ENCODE results near the gene PAQR8. TPM values are rescaled to one million over a fixed set of nuclear protein-coding genes. Genes with fewer than 3 reads are reported as not detected.

The PAQR8 gene
- total RNA-seq, 1 donor from 2014 or later, result 9.5 TPM

- Mint-ChIP-seq H3K36me3 (no peaks in the 10 kb centered on the region), H3K27ac (no peak overlapping the region), H3K4me1 (peaks cover 65% of the 10 kb centered on the region), H3K4me3 (no peak overlapping the region), H3K9me3 (no peaks in the 10 kb centered on the region), H3K27me3 (ENCODE audit: low read depth) (no peaks in the 10 kb centered on the region)
- TF ChIP-seq, protein P1, sequence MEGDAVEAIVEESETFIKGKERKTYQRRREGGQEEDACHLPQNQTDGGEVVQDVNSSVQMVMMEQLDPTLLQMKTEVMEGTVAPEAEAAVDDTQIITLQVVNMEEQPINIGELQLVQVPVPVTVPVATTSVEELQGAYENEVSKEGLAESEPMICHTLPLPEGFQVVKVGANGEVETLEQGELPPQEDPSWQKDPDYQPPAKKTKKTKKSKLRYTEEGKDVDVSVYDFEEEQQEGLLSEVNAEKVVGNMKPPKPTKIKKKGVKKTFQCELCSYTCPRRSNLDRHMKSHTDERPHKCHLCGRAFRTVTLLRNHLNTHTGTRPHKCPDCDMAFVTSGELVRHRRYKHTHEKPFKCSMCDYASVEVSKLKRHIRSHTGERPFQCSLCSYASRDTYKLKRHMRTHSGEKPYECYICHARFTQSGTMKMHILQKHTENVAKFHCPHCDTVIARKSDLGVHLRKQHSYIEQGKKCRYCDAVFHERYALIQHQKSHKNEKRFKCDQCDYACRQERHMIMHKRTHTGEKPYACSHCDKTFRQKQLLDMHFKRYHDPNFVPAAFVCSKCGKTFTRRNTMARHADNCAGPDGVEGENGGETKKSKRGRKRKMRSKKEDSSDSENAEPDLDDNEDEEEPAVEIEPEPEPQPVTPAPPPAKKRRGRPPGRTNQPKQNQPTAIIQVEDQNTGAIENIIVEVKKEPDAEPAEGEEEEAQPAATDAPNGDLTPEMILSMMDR (IDR thresholded peaks at IDR 0.05; ENCODE audit: unreplicated experiment), result no peak
- no peak for DNase-seq (ENCODE audit: low spot score in 2 of 2, unreplicated experiment in 2 of 2)
Observed at GRCh38 chr6:52330470-52330869, 31.5 kb upstream of the PAQR8 start.

DNA sequence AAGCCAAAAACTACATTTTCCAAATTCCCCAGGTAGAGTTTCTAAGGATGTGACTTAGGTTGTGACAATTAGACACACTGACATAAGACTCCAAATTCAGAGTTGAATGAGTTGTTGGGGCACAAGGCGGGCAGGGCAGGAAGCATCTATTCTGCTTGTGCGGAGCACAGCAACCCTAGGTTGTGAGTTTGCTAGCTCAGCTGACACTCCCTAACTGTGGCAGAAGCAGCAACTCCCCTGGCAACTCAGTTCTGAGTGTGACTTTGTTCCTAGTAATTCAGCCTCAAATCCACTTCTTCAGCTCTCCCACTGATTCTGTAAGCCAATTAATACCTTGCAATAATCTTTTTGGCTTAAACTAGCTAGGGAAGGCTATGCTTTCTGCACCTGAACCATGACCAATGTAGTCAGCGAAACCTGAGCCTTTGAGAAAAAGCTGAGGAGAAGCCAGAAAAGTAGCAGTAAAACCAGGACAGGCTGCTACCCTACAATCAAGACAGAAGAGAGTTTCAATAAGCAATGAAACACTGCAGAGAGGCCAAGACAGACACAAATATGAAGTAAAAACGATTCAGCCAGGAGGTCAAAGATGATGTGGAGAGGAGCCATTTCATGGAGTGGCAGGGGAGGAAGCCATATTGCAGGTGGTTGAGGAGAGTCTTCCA, 30.0 kb upstream of the PAQR8 start:
- Mint-ChIP-seq H3K9me3 (no peaks in the 10 kb centered on the region), H3K36me3 (no peaks in the 10 kb centered on the region), H3K27ac (no peak overlapping the region), H3K4me1 (peaks cover 56% of the 10 kb centered on the region), H3K27me3 (ENCODE audit: low read depth) (no peaks in the 10 kb centered on the region), H3K4me3 (no peak overlapping the region)
- TF ChIP-seq, protein P1 (IDR thresholded peaks at IDR 0.05; ENCODE audit: unreplicated experiment), result no peak
- no peak for DNase-seq (ENCODE audit: low spot score in 2 of 2, unreplicated experiment in 2 of 2)

DNA sequence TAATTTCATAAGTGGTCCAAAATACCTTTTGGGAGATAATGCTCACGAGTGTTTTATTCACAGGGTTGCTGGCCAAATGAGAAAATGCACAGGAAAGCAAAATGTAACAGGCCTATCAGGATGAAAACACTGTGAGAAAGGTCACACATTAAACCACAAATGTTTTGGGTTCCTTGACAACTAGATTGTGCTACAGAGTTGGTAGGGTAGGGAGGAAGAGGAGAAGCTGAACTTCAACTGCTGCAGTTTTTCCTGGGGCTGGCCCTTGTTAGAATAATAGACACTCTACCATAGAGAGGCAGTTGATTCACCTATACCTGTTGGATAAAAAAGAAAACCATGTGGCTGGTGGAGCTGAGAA, 28.1 kb upstream of the PAQR8 start:
- no peaks in the 10 kb centered on the region for H3K9me3 Mint-ChIP-seq
- no peak overlapping the region for H3K4me3 Mint-ChIP-seq
- H3K36me3 Mint-ChIP-seq, result no peaks in the 10 kb centered on the region
- TF ChIP-seq, protein P1 (IDR thresholded peaks at IDR 0.05; ENCODE audit: unreplicated experiment), result no peak
- no peak for DNase-seq (ENCODE audit: low spot score in 2 of 2, unreplicated experiment in 2 of 2)
- peak overlapping the region; percentile 84 for H3K27ac Mint-ChIP-seq
- peaks cover 43% of the 10 kb centered on the region for H3K4me1 Mint-ChIP-seq
- no peaks in the 10 kb centered on the region for H3K27me3 Mint-ChIP-seq (ENCODE audit: low read depth)

GRCh38 chr6:52335576-52335975, 26.4 kb upstream of the PAQR8 start:
- Mint-ChIP-seq H3K4me3 (no peak overlapping the region), H3K9me3 (no peaks in the 10 kb centered on the region), H3K27ac (no peak overlapping the region)

DNA sequence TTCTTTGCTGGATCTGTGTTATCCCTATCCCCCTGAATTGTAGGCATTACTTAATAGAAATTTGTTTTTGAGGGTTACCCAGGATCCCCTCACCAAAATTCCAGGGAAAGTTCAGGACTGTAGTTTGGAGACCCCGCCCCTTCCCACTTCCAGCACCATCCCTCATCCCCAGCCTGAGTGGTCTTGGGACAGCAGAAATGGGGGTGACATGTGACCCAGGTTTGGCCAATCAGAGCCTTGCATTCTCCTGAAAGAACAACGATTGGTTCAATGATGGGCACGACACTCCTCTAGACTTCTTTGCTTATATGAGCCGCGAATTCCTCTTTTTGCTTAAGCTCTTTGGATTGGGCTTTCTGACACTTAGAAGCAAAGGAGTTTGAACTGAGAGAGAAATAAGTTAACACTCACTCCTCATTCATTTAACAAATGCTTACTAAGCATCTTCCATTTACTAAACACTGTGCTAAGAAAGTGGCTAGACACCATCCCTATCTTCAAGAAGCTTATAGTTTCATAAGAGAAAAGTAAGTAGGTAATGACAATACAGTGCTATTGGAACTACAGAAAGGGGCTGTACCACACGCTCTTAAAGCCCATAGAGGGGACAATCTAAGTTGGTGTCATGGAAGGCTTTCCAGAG, 24.9 kb upstream of the PAQR8 start:
- TF ChIP-seq, protein P1 (IDR thresholded peaks at IDR 0.05; ENCODE audit: unreplicated experiment), result no peak
- no peaks in the 10 kb centered on the region for H3K27me3 Mint-ChIP-seq (ENCODE audit: low read depth)

More at GRCh38 chr6:52335576-52335975, 26.4 kb upstream of the PAQR8 start:
- no peaks in the 10 kb centered on the region for H3K27me3 Mint-ChIP-seq (ENCODE audit: low read depth)
- peaks cover 43% of the 10 kb centered on the region for H3K4me1 Mint-ChIP-seq
- no peaks in the 10 kb centered on the region for H3K36me3 Mint-ChIP-seq
- DNase-seq (ENCODE audit: low spot score in 2 of 2, unreplicated experiment in 2 of 2), result no peak
- TF ChIP-seq, protein P1 (IDR thresholded peaks at IDR 0.05; ENCODE audit: unreplicated experiment), result no peak

More for the DNA sequence above, 24.9 kb upstream of the PAQR8 start:
- no peaks in the 10 kb centered on the region for H3K36me3 Mint-ChIP-seq
- no peaks in the 10 kb centered on the region for H3K9me3 Mint-ChIP-seq
- H3K27ac Mint-ChIP-seq, result no peak overlapping the region
- H3K4me1 Mint-ChIP-seq, result peaks cover 46% of the 10 kb centered on the region
- no peak for DNase-seq (ENCODE audit: low spot score in 2 of 2, unreplicated experiment in 2 of 2)
- H3K4me3 Mint-ChIP-seq, result no peak overlapping the region
